Left ventricle myocardium inferior (tissue), 1 donor: ENCODE results near the gene ANKMY1. TPM values are rescaled to one million over a fixed set of nuclear protein-coding genes. Genes with fewer than 3 reads are reported as not detected.

Source experiments
- DNase-seq: peaks from one replicate; pipeline ENCODE4 v3.0.0-alpha.2; 2020
- H3K27ac ChIP-seq: fragments of 200-600 bp; replicated peaks from 2 replicates; pipeline ENCODE4 v1.8.0; 2021
- H3K27me3 ChIP-seq: fragments of 200-600 bp; 2 replicates; pipeline ENCODE4 v1.8.0; 2021; ENCODE audit warnings: low read depth
- H3K36me3 ChIP-seq: fragments of 200-600 bp; 2 replicates; pipeline ENCODE4 v1.8.0; 2021
- H3K4me1 ChIP-seq: fragments of 200-600 bp; 2 replicates; pipeline ENCODE4 v1.8.0; 2021
- H3K4me3 ChIP-seq: fragments of 200-600 bp; 2 replicates; pipeline ENCODE4 v1.8.0; 2021; ENCODE audit warnings: mild to moderate bottlenecking, moderate library complexity
- H3K9me3 ChIP-seq: fragments of 200-600 bp; replicated peaks from 2 replicates; pipeline ENCODE4 v1.8.0; 2021
- intact Hi-C: fragments of 100-400 bp; cut with micrococcal nuclease; formaldehyde crosslinking; loops from one replicate; pipeline ENCODE4 v1.11.0; 2022
- total RNA-seq: library from RNA; stranded (reverse); fragmentation: NEBNext Ultra II Directional; extraction: Animal tissue kit (Norgen Biotek cat#: 25700); gene quantifications from one replicate; pipeline ENCODE4 v1.2.1, GENCODE V29; 2021
- TF ChIP-seq, protein P1 (sequence below): fragments of 200-600 bp; IDR thresholded peaks from 2 replicates; pipeline ENCODE4 v1.8.0; 2021; ENCODE audit warnings: antibody characterized with exemption, mild to moderate bottlenecking, borderline replicate concordance
- donor health status: DM: no; HTN: yes; CAD: no; lungs with severe emphysema.

Gene ANKMY1
- total RNA-seq, 1 donor from 2014 or later = 4.0 TPM

DNA sequence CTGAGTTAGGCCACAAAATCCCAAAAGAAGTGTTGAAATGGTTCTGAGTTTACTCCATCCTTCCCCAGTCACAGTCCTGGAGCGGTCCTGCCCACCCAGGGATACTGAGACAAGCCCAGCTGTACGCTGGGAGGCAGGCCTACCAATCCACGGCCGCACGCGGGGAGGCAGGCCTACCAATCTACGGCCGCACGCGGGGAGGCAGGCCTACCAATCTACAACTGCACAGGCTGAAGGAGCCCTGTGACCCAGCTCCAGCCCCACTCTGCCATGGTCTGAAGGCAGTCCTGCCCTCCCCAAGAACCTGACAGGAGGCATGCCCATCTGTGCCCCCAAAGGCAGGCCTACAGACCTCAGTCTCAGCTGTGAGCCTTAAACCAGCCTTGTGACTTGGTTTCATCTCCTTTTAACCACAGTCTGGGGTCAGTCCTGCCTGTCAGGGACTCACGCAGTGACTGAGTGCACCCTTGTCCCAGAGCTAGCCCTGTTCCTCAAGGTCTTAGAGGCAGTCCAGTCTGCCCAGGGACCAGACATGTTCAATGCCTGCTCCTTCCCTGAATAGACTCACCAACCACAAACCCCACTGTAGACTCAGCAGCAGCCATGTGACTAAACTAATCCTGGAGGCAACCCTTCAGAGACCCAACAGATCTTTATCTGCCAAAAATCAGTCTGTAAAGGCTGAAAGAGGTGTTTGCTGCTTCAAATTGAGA lies 85.6 kb downstream of the ANKMY1 start:
- Histone ChIP-seq H3K27ac (no peak overlapping the region), H3K27me3 (no peaks in the 10 kb centered on the region), H3K4me3 (no peak overlapping the region), H3K4me1 (no peaks in the 10 kb centered on the region), H3K36me3 (peaks cover 3% of the 10 kb centered on the region), H3K9me3 (peaks cover 47% of the 10 kb centered on the region)
- intact Hi-C loops = no loop called here
- TF ChIP-seq, protein P1, sequence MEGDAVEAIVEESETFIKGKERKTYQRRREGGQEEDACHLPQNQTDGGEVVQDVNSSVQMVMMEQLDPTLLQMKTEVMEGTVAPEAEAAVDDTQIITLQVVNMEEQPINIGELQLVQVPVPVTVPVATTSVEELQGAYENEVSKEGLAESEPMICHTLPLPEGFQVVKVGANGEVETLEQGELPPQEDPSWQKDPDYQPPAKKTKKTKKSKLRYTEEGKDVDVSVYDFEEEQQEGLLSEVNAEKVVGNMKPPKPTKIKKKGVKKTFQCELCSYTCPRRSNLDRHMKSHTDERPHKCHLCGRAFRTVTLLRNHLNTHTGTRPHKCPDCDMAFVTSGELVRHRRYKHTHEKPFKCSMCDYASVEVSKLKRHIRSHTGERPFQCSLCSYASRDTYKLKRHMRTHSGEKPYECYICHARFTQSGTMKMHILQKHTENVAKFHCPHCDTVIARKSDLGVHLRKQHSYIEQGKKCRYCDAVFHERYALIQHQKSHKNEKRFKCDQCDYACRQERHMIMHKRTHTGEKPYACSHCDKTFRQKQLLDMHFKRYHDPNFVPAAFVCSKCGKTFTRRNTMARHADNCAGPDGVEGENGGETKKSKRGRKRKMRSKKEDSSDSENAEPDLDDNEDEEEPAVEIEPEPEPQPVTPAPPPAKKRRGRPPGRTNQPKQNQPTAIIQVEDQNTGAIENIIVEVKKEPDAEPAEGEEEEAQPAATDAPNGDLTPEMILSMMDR = no peak
- DNase-seq = no peak

DNA sequence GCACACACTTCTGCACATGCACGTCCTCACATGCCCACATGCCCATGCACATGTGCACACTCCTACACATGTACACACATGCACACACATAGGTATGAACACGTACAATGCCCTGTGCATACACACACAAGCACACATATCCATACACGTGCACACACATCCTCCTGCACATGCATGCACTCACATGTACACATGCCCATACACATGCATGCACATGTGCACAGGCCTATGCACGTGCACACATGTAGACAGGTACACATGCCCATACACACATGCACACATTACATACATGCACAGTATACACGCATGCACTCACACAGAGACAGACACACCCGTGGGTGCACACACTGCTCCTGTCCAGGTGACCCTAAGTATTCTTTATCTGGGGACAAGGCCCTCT lies 88.0 kb downstream of the ANKMY1 start:
- Histone ChIP-seq H3K4me1 (peaks cover 20% of the 10 kb centered on the region), H3K9me3 (peaks cover 28% of the 10 kb centered on the region), H3K27me3 (no peaks in the 10 kb centered on the region), H3K27ac (no peak overlapping the region), H3K4me3 (no peak overlapping the region), H3K36me3 (peaks cover 12% of the 10 kb centered on the region)
- TF ChIP-seq, protein P1 = no peak
- intact Hi-C loops = no loop called here
- DNase-seq = no peak

DNA sequence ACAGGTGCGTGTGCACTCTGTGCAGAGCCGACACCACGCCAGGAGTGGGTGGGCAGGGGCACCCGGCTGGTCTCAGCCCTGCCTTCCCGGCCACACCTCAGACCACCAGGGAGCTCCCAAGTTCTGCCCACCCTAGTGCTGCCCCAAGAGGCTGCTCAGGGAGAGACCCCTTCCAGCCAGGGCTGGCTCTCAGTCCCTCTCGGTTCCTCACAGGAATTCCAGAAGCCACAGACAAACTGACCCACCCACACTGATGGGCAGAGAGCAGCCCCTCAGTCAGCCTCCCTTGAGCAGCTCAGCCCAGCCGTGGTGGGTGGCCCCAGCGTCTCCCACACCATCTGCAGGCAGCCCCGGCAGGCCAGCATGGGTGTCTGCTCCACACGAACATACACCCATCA lies 88.5 kb downstream of the ANKMY1 start:
- Histone ChIP-seq H3K4me3 (no peak overlapping the region), H3K36me3 (peaks cover 13% of the 10 kb centered on the region), H3K4me1 (peaks cover 20% of the 10 kb centered on the region), H3K9me3 (peaks cover 22% of the 10 kb centered on the region), H3K27me3 (no peaks in the 10 kb centered on the region), H3K27ac (no peak overlapping the region)
- intact Hi-C loops = no loop called here
- TF ChIP-seq, protein P1 = no peak
- DNase-seq = no peak

DNA sequence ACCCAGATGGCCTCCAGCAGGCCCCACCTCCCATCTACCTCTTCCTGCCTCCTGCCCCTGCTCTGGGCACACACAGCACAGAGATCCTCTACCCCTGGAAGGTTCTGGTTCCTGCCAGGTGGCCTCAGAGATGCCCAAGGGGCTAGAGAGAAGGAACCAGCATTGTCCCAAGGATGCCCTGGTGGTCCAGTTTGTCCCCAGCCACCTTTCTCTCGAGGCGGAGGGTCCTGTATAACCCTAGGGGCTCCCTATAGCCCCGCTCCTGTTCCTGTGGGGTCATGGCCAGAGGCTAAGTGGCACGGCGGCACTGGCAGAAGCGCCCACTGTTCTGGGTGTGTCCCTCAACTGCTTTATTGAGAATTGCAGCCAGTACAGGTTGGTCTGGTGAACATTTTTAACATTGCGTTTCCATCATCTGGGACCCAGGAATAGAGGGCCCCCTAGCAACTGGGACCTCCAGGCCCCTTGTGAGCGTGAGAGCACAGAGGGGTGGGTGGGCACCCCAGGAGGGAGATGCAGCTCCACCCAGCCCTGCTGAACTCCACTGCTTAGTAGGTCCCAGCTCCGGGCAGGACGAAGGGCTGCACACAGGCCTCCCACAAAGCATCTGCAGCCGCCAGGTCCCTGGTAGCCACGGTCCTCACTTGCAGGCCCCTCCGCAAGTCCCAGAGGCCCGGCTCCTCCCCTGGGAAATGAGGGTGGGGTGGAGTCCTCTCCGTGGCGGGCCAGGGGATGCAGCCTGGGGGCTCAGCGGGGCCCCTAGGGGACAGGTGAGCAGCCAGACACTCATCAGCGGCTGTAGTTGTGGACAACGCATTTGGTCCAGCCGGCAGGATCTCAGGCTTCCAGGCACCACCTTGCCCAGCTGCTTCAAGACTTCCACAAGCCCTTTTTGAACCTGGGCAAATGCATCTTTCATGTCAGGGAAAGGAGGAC lies 89.2 kb downstream of the ANKMY1 start:
- TF ChIP-seq, protein P1 = no peak
- Histone ChIP-seq H3K27ac (no peak overlapping the region), H3K36me3 (peaks cover 17% of the 10 kb centered on the region), H3K4me1 (peaks cover 20% of the 10 kb centered on the region), H3K4me3 (no peak overlapping the region), H3K27me3 (no peaks in the 10 kb centered on the region), H3K9me3 (peaks cover 16% of the 10 kb centered on the region)
- no peak for DNase-seq
- intact Hi-C loops = no loop called here

DNA sequence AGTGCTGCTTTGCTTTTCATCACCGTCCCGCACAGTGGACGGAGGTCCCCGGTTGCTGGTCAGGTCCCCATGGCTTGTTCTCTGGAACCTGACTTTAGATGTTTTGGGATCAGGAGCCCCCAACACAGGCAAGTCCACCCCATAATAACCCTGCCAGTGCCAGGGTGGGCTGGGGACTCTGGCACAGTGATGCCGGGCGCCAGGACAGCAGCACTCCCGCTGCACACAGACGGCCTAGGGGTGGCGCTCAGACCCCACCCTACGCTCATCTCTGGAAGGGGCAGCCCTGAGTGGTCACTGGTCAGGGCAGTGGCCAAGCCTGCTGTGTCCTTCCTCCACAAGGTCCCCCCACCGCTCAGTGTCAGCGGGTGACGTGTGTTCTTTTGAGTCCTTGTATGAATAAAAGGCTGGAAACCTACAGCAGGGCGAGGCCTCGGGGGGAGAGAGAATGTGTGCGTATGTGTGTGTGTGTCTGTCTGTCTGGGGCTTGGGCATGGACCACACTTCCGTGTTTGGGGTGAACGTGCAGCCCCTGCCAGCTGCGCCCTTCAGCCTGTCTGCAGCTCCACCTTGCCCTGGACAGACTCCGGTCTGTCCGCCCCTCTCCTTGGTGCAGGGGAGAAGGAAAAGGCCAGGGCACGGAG lies 90.0 kb downstream of the ANKMY1 start:
- DNase-seq = no peak

More for the DNA sequence above, 90.0 kb downstream of the ANKMY1 start:
- Histone ChIP-seq H3K9me3 (peaks cover 8% of the 10 kb centered on the region), H3K27ac (no peak overlapping the region), H3K4me3 (no peak overlapping the region), H3K27me3 (no peaks in the 10 kb centered on the region), H3K4me1 (peaks cover 20% of the 10 kb centered on the region), H3K36me3 (peaks cover 17% of the 10 kb centered on the region)
- intact Hi-C loops = no loop called here
- TF ChIP-seq, protein P1 = no peak
